GM23248 (cell line): Measurements from ENCODE around the gene SCAMP2.

Experiments used
- EZH2 ChIP-seq: fragments of 200-600 bp; sonication (generic); IDR thresholded peaks from 2 replicates; pipeline ENCODE4 v1.6.1; 2018; ENCODE audit warnings: antibody characterized with exemption, mild to moderate bottlenecking; ENCODE audit not compliant: insufficient read depth, poor library complexity, severe bottlenecking
- EZH2phosphoT487 ChIP-seq: fragments of 200-600 bp; sonication (generic); IDR thresholded peaks from 2 replicates; pipeline ENCODE4 v1.6.1; 2018; ENCODE audit warnings: antibody characterized with exemption, moderate library complexity, mild to moderate bottlenecking, low read depth; ENCODE audit not compliant: insufficient read depth

DNA sequence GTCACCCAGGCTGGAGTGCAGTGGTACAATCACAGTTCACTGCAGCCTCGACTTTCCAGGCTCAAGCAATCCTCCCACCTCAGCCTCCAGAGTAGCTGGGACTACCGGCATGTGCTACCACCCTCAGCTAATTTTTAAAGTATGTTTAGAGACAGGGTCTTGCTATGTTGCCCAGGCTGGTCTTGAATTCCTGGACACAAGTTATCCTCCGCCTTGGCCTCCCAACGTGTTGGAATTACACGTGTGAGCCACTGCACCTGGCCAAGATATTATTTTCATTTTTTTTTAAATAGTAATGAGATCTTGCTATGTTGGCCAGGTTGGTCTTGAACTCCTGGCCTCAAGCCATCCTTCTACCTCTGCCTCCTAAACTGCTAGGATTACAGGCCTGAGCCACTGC, 12.3 kb upstream of the SCAMP2 start:
- TF ChIP-seq EZH2 (no peak), EZH2phosphoT487 (no peak)
